Fibroblast of upper back skin (primary cell): ENCODE measurements around the gene RAB27A.
"Not testable (repeated sequence)": the region's sequence is repeated elsewhere in the genome, so short reads cannot be mapped to it uniquely, and the experiment has no call there.

Experiments used
- DNase-seq: peaks from one replicate; pipeline ENCODE4 v3.0.0-alpha.2; 2013

The RAB27A gene

DNA sequence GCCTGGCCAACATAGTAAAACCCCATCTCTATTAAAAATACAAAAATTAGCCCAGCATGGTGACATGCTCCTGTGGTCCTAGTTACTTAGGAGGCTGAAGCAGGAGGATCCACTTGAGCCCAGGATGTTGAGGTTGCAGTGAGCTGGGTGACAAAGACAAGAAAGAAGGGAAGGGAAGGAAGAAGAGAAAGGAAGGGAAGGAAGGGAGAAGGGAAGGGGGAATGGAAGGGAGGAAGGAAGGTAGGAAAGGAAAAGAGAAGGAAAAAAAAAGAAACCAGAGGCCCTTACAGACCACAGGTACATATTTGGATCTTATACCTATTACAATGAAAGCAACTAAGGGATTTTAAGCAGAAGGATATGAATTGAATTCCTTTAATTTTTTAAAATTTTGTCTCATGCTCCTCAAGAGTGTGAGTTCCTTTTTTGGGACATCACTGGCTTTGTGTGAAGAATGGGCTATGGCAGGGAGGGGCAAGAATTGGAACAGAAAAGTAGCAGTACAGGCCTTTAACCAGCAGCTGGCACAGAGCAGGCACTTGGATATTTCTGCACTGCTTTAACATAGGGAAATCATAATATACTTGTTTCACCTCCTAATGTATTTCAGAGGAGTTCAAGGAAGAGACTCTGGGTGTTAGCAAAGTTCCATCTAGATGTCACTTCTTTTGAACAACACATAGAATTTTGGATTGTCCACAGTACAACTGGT lies 7.9 kb downstream of the RAB27A start:
- DNase-seq: no peak

- not testable (repeated sequence) for DNase-seq
Measured at GRCh38 chr15:55280589-55280988, 9.0 kb downstream of the RAB27A start.

- peak; percentile 83 for DNase-seq
Measured at GRCh38 chr15:55279746-55280351, 9.8 kb downstream of the RAB27A start.

- no peak for DNase-seq
Measured at GRCh38 chr15:55279100-55279745, 10.4 kb downstream of the RAB27A start.

DNA sequence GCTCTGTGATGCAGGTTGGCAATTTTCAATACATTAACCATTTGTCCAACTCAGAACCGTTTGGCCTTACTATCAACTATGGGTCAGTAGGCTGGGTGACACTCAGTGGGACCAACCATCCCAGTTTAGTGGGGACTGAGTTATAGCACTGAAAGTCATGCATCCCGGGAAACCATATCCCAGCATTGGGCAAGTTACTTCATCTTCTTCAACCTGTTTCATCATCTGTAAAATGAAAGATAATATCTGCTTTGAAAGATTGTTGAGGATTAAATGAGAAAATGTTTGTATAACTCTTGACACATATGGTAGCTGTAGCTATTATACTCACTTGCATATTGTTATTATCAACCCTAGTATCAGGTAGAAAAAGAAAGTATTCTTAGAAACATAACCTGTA lies 11.9 kb downstream of the RAB27A start:
- DNase-seq: no peak

- peak; percentile 28 for DNase-seq
Measured at GRCh38 chr15:55277116-55277564, 12.5 kb downstream of the RAB27A start.

DNA sequence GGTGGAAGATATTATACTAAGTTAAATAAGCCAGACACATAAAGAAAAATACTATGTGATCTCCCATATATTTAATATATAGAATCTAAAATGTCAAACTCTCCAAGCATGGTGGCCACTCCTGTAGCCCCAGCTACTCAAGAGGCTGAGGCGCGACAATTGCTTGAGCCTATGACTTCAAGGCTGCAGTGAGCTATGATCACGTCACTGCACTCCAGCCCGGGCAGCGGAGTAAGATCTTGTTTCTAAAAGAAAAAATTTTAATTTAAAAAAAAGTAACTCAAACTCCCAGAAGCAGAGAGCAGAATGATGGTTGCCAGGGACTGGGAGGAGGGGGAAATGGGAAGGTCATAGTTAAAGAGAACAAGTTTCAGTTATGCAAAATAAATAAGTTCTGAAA lies 13.3 kb downstream of the RAB27A start:
- DNase-seq: no peak

GRCh38 chr15:55270291-55270690 lies 19.3 kb downstream of the RAB27A start:
- no peak for DNase-seq

DNA sequence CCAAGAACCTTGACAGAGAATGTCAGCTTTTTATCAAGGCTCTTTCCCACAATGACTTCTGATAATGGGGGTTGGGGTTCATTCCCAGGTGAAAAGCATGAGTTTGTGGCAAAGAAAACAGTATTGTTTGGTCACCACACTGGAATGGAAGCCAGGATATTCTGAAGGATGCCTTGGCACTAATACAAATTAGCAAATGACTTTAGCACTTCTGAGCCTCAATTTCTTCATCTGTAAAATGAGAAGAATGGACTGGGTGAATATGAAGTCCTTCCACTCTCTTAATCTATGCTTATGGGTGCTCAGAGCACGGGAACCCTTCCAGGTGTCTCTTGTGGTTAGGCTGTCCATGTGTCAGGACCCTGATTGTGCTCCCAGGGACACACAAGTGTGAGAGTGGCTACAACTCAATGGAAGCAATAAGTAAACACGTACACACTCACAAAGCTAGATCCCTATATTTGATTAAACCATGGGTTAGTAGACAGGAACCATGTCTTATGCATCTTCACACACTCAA lies 21.4 kb downstream of the RAB27A start:
- DNase-seq: no peak

GRCh38 chr15:55267401-55268175 lies 22.0 kb downstream of the RAB27A start:
- DNase-seq: peak; percentile 58

GRCh38 chr15:55266547-55266946 lies 23.1 kb downstream of the RAB27A start:
- no peak for DNase-seq

GRCh38 chr15:55260562-55261131 lies 29.0 kb downstream of the RAB27A start:
- DNase-seq: no peak

GRCh38 chr15:55257938-55258337 lies 31.7 kb downstream of the RAB27A start:
- no peak for DNase-seq

DNA sequence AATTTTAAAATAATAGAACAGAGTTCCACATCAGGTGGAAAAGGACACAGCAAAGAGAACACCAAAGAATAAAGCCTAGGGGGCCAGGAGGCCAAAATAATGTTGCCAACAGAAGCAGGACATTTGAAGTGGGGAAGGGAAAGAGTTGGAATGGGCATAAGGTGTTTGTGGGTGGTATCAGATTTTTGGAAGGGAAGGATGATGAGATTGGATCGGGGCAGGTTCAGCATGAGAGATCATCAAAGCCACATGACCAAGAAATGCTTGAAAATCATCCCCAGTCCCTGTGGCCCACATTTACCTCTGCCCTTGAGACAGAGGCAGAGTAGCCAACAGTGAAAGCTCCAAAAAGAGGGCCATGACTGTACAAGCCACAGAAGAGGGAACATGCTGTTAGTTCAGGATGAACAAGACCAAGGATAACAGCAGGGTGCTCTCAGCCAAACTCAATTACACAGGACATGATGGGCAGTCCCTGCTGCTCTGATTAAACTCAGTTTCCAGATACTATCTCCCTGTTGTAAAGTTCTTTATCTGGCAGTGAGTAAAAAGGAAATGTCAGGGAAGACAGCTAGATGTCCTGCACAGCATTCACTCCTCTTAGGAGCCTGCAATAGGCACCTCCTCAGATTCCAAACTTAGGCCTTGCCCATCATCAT lies 32.5 kb downstream of the RAB27A start:
- no peak for DNase-seq

DNA sequence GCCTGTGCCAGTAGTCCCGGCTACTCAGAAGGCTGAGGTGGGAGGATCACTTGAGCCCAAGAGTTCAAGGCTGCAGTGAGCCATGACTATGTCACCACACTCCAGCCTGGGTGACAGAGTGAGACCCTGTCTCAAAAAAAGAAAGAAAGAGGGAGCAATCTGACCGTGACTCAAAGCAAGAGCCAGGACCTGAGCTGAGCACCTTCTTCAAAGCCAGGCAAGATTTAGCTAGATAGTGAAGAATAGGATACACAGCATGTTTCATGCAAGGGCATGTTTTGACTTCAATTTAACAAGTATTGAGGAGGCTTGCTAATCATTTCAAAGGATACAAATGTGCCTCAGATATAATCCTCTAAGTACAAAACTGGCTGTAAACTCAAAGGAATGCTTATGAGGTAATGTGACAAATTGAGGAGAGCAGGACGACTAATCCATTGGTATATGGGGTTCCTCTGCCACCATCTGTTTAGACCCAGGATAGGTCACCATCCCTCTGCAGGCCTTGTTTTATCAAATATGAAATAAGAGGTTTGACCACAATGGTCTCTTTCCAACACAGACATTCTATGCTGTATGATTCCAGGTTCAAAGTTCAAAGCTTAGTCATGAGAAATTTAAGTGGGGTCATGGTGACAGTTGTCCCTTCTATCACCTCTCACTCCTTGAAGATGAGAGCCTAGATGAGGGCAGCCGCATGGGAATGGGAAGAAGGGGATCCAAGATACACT lies 33.2 kb downstream of the RAB27A start:
- no peak for DNase-seq

DNA sequence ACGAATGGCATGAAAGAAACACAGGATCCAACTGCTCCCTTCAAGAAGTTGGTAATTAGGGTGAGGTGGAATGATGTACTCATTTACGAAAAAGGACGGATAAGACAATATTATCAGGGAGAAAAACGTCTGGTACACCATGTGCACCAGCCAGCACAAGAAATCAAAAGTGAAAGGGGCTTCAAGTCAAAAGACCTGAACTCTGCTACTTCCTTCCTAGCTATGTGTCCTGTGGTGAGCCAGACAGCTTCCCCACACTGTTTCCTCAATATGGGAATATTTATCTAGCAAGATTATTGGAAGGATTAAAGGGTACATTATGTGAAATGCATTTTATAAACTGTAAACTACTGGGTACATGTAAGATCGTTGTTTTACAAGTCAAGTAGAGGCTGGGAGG lies 33.9 kb downstream of the RAB27A start:
- no peak for DNase-seq

GRCh38 chr15:55254916-55255679 lies 34.5 kb downstream of the RAB27A start:
- DNase-seq: no peak

DNA sequence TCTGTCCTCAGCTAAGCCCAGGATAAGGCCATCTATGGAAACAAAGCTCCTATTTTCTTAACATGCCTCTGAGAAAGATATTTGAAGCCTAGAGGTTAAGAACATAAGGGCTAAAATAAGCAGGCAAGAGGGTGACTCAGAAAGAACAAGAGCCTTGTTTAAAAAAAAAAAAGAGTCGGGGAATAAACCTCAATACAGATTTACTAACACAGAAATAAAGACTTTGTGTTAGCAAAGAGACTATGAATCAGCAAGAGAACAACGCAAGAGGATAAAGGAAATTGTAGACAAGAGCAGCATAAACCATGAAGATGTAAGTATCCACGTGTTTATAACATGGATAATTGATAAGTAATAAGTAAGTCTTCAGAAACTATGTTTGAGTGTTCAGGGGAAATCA lies 36.0 kb downstream of the RAB27A start:
- peak; percentile 50 for DNase-seq

DNA sequence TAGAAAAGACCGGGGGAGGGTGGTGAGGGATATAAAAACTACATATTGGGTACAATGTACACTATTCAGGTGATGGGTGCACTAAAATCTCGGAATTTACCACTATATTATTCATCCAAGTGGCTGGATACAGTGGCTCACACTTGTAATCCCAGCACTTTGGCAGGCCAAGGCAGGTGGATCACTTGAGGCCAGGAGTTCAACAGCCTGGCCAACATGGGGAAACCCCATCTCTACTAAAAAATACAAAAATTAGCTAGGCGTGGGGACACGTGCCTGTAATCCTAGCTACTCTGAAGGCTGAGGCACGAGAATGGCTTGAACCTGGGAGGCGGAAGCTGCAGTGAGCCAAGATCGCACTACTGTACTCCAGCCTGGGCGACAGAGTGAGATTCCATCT lies 37.4 kb downstream of the RAB27A start:
- DNase-seq: not testable (repeated sequence)

DNA sequence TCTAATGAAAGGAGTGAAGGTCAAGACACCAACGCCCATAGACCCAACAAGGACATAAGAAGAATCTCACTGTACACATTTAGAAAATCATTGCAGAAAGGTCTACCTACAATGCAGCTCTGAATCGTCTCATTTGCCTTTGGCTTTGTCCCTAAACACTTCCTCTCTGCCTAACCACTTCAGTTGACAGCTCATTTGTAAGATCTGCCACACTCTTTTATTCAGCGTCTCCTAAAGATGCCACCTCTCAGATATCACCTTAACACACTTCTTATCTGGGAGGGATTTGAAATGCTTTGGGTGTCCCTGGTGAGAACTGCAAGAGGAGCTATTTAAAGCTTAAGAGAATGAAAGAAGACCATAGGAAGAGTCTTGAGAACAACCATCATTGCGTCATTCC lies 38.7 kb downstream of the RAB27A start:
- DNase-seq: no peak

GRCh38 chr15:55250392-55250791 lies 39.2 kb downstream of the RAB27A start:
- DNase-seq: peak; percentile 57
